NCI-H2196 (cell line): ENCODE measurements around the gene OLAH.
A peak's percentile ranks its signal among the peaks of the same experiment; 100 is the strongest.

Experiments
- DNase-seq: peaks from one replicate; lab custom pipeline; 2025; ENCODE audit not compliant: unreplicated experiment; lab: John Stamatoyannopoulos, UW

Gene OLAH

GRCh38 chr10:15068802-15069201 lies 25.1 kb downstream of the OLAH start:
- no peak for DNase-seq

- no peak for DNase-seq
These were observed 25.5 kb downstream of the OLAH start for GRCh38 chr10:15069230-15069629.

- no peak for DNase-seq
These were observed 28.6 kb downstream of the OLAH start for GRCh38 chr10:15072358-15072757.

GRCh38 chr10:15075421-15075820 lies 31.7 kb downstream of the OLAH start:
- no peak for DNase-seq

- no peak for DNase-seq
These were observed 40.1 kb downstream of the OLAH start for GRCh38 chr10:15083674-15084501.

GRCh38 chr10:15084502-15084922 lies 40.8 kb downstream of the OLAH start:
- peak; percentile 73 for DNase-seq

GRCh38 chr10:15088428-15089261 lies 44.9 kb downstream of the OLAH start, which contains the start of gene ACBD7:
ACBD7 (minus strand) TSS chr10:15088776; CDS start chr10:15088728, 48 bp downstream.
- DNase-seq, result peak; percentile 80

- no peak for DNase-seq
These were observed 47.7 kb downstream of the OLAH start for GRCh38 chr10:15091418-15091817.

- no peak for DNase-seq
These were observed 49.2 kb downstream of the OLAH start for GRCh38 chr10:15092855-15093408.

GRCh38 chr10:15096661-15097010 lies 52.9 kb downstream of the OLAH start:
- DNase-seq, result no peak

GRCh38 chr10:15097011-15097812 lies 53.5 kb downstream of the OLAH start, which contains the start of gene RPP38:
RPP38 (plus strand) TSS chr10:15097355; CDS start chr10:15103315, 5,960 bp downstream.
- DNase-seq, result peak; percentile 90

GRCh38 chr10:15099886-15100285 lies 56.1 kb downstream of the OLAH start:
- DNase-seq, result peak; percentile 3

- DNase-seq, result no peak
These were observed 59.8 kb downstream of the OLAH start for GRCh38 chr10:15103513-15103912.

- DNase-seq, result peak; percentile 51
These were observed 62.7 kb downstream of the OLAH start for GRCh38 chr10:15106352-15107013.

GRCh38 chr10:15112657-15113056 lies 68.9 kb downstream of the OLAH start:
- DNase-seq, result no peak

GRCh38 chr10:15113766-15114165 lies 70.0 kb downstream of the OLAH start:
- DNase-seq, result no peak

GRCh38 chr10:15116225-15116624 lies 72.5 kb downstream of the OLAH start:
- DNase-seq, result no peak

GRCh38 chr10:15118615-15119014 lies 74.9 kb downstream of the OLAH start:
- no peak for DNase-seq

- DNase-seq, result no peak
These were observed 76.8 kb downstream of the OLAH start for GRCh38 chr10:15120523-15120922.

- DNase-seq, result no peak
These were observed 78.0 kb downstream of the OLAH start for GRCh38 chr10:15121707-15122106.
